DND-41 (cell line): ENCODE data around the gene NEDD4L.

ENCODE experiments used
- ATAC-seq: fragments of 200-7000 bp; cut with Tn5 transposase; 3 replicates; pipeline ENCODE4 v1.9.1; 2021; ENCODE audit warnings: low read depth; ENCODE audit not compliant: insufficient read depth
- DNase-seq: peaks from one replicate; pipeline ENCODE4 v3.0.0-alpha.2; 2020
- H2AFZ ChIP-seq: 2 replicates; pipeline ENCODE4 v1.6.0; 2012; ENCODE audit warnings: low read depth, low read length
- H3K27ac ChIP-seq: 2 replicates; pipeline ENCODE4 v1.5.1; 2012; ENCODE audit warnings: low read length, inconsistent platforms
- H3K27me3 ChIP-seq: fragments of 200-600 bp; sonication (generic); 2 replicates; pipeline ENCODE4 v1.6.0; 2012; ENCODE audit warnings: low read length, mild to moderate bottlenecking, inconsistent platforms; ENCODE audit not compliant: insufficient read depth, poor library complexity
- H3K36me3 ChIP-seq: 2 replicates; pipeline ENCODE4 v1.5.1; 2012; ENCODE audit warnings: low read length, inconsistent platforms; ENCODE audit not compliant: insufficient read depth
- H3K4me1 ChIP-seq: 2 replicates; pipeline ENCODE4 v1.5.1; 2012; ENCODE audit warnings: mild to moderate bottlenecking, low read length; ENCODE audit not compliant: insufficient read depth
- H3K4me2 ChIP-seq: 2 replicates; pipeline ENCODE4 v1.6.0; 2012; ENCODE audit warnings: mild to moderate bottlenecking, moderate library complexity, low read length, inconsistent platforms; ENCODE audit not compliant: insufficient read depth
- H3K4me3 ChIP-seq, 2 experiments: fragments of 200-600 bp in 1 of 2; shearing (Covaris generic) in 1 of 2; 2 replicates each; pipeline ENCODE4 v1.5.1; 2012 to 2016; ENCODE audit warnings: inconsistent platforms in 2 of 2, low read length in 2 of 2, mild to moderate bottlenecking in 2 of 2, low read depth in 1 of 2, moderate library complexity in 1 of 2
- H3K79me2 ChIP-seq: 2 replicates; pipeline ENCODE4 v1.6.0; 2012; ENCODE audit warnings: low read length, inconsistent platforms; ENCODE audit not compliant: insufficient read depth
- H3K9ac ChIP-seq: 2 replicates; pipeline ENCODE4 v1.6.0; 2012; ENCODE audit warnings: low read depth, mild to moderate bottlenecking, inconsistent platforms, low read length, moderate library complexity
- H3K9me3 ChIP-seq: 2 replicates; pipeline ENCODE4 v1.5.1; 2012; ENCODE audit warnings: low read length, moderate library complexity, mild to moderate bottlenecking, inconsistent platforms; ENCODE audit not compliant: insufficient read depth, severe bottlenecking
- H4K20me1 ChIP-seq: 2 replicates; pipeline ENCODE4 v1.6.0; 2012; ENCODE audit warnings: low read length; ENCODE audit not compliant: insufficient read depth
- CTCF ChIP-seq: IDR thresholded peaks from 2 replicates; pipeline ENCODE4 v1.5.1; 2012; ENCODE audit warnings: borderline replicate concordance, low read length, moderate library complexity, mild to moderate bottlenecking; ENCODE audit not compliant: poor library complexity, severe bottlenecking; ENCODE audit errors: extremely low read depth
- EZH2 ChIP-seq: IDR thresholded peaks from 3 replicates; pipeline ENCODE4 v1.6.1; 2012; ENCODE audit warnings: borderline replicate concordance, low read depth, mild to moderate bottlenecking, moderate library complexity, low read length, inconsistent platforms; ENCODE audit not compliant: severe bottlenecking

Gene NEDD4L

GRCh38 chr18:58251416-58251815 lies 207.4 kb downstream of the NEDD4L start:
- H3K4me2 ChIP-seq = no peak overlapping the region
- ATAC-seq (no peak), DNase-seq (no peak)
- H4K20me1 ChIP-seq = no peaks in the 10 kb centered on the region
- no peak overlapping the region for H3K27ac ChIP-seq
- H2AFZ ChIP-seq = no peak overlapping the region
- H3K36me3 ChIP-seq = no peaks in the 10 kb centered on the region
- no peak for TF ChIP-seq EZH2
- TF ChIP-seq CTCF = no peak
- no peak overlapping the region for H3K9ac ChIP-seq
- H3K79me2 ChIP-seq = no peaks in the 10 kb centered on the region
- no peak overlapping the region for H3K4me3 ChIP-seq
- H3K9me3 ChIP-seq = no peaks in the 10 kb centered on the region
- no peaks in the 10 kb centered on the region for H3K4me1 ChIP-seq
- no peaks in the 10 kb centered on the region for H3K27me3 ChIP-seq

GRCh38 chr18:58252166-58252565 lies 208.1 kb downstream of the NEDD4L start:
- no peaks in the 10 kb centered on the region for H3K4me1 ChIP-seq
- H3K79me2 ChIP-seq = no peaks in the 10 kb centered on the region
- no peaks in the 10 kb centered on the region for H4K20me1 ChIP-seq
- H3K36me3 ChIP-seq = no peaks in the 10 kb centered on the region
- no peak overlapping the region for H3K4me3 ChIP-seq
- no peak for ATAC-seq
- H3K27me3 ChIP-seq = no peaks in the 10 kb centered on the region
- no peak for TF ChIP-seq EZH2
- H3K27ac ChIP-seq = no peak overlapping the region
- no peaks in the 10 kb centered on the region for H3K9me3 ChIP-seq
- H3K9ac ChIP-seq = no peak overlapping the region
- no peak overlapping the region for H3K4me2 ChIP-seq
- no peak for DNase-seq
- H2AFZ ChIP-seq = no peak overlapping the region

- Histone ChIP-seq H3K9me3 (no peaks in the 10 kb centered on the region), H4K20me1 (no peaks in the 10 kb centered on the region), H3K27me3 (no peaks in the 10 kb centered on the region), H3K9ac (no peak overlapping the region), H3K27ac (no peak overlapping the region), H3K4me2 (no peak overlapping the region), H2AFZ (no peak overlapping the region), H3K4me3 (no peak overlapping the region), H3K79me2 (no peaks in the 10 kb centered on the region), H3K4me1 (no peaks in the 10 kb centered on the region), H3K36me3 (no peaks in the 10 kb centered on the region)
- no peak for DNase-seq
- no peak for ATAC-seq
- TF ChIP-seq EZH2 (no peak), CTCF (no peak)
These were observed 209.3 kb downstream of the NEDD4L start for GRCh38 chr18:58253318-58253717.

GRCh38 chr18:58253871-58254270 lies 209.8 kb downstream of the NEDD4L start:
- DNase-seq (no peak), ATAC-seq (no peak)
- H3K27ac ChIP-seq = no peak overlapping the region
- no peaks in the 10 kb centered on the region for H3K36me3 ChIP-seq
- TF ChIP-seq CTCF (no peak), EZH2 (no peak)
- H3K4me2 ChIP-seq = no peak overlapping the region
- no peaks in the 10 kb centered on the region for H3K27me3 ChIP-seq
- no peaks in the 10 kb centered on the region for H3K79me2 ChIP-seq
- H3K9me3 ChIP-seq = no peaks in the 10 kb centered on the region
- H3K4me1 ChIP-seq = no peaks in the 10 kb centered on the region
- H3K9ac ChIP-seq = no peak overlapping the region
- no peak overlapping the region for H3K4me3 ChIP-seq
- H4K20me1 ChIP-seq = no peaks in the 10 kb centered on the region
- no peak overlapping the region for H2AFZ ChIP-seq
